ENCODE data around the gene PDXK. TPM values are rescaled to one million over a fixed set of nuclear protein-coding genes. Genes with fewer than 3 reads are reported as not detected.

The PDXK gene
- total RNA-seq, 1 experiment from 2014 or later = 114 TPM

DNA sequence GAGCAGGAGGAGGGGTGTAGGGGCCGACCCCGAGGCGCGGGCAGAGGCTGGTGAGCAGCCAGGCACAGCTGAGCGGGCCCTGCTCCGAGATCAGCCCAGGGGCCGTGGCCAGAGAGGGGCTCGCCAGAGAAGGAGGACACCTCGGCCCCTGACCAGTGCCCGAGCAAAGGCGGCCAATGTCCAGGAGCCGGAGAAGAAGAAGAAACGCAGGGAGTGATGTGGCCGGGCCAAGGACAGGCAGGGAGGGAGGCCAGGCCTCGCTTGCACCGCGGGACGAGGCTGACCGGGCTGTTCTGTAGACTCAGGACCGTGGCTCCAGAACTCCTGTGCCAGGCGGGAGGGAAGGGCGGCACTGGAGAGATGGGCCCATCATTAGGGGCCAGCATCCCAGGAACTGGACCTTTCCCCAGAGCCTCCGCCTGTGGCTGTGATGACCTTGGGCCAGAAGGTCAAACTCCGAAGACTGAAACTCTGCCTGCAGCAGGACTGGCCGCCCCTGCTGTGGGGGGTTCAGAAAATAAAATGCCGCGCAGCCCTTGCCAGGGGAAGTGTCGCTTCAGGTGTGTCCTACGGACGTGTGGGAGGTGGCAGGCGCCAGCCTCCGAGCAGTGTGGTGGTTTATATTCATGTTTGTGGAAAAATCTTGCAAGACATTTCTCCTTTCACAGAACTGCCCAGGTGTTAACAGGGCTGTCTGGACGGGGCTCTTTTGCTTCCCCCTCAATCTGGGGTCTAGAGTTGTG, 84.8 kb downstream of the PDXK start:
- DNase-seq (ENCODE audit: low spot score) = no peak
- no peaks in the 10 kb centered on the region for H3K9me3 ChIP-seq (ENCODE audit: low read depth, low read length, poor library complexity, severe bottlenecking)
- H3K36me3 ChIP-seq (ENCODE audit: insufficient read depth, low read length, poor library complexity, severe bottlenecking) = peaks cover 51% of the 10 kb centered on the region
- H3K27ac ChIP-seq (ENCODE audit: low read depth, low read length, poor library complexity, severe bottlenecking) = no peak overlapping the region
- intact Hi-C loops (cut with micrococcal nuclease; ENCODE audit: unreplicated experiment) = no loop called here
- ChIA-PET POLR2A (ENCODE audit: low non-redundant PET) (interaction anchor here (0.5 kb wide), 1 partner anchor 9 kb away, joined by 4 read pairs; no protein-coding TSS in a partner anchor), CTCF (no interaction called here)
- TF ChIP-seq EZH2 (IDR thresholded peaks at IDR 0.05; ENCODE audit: borderline replicate concordance, low read depth, low read length, poor library complexity, severe bottlenecking) = no peak
- TF ChIP-seq, protein P1, sequence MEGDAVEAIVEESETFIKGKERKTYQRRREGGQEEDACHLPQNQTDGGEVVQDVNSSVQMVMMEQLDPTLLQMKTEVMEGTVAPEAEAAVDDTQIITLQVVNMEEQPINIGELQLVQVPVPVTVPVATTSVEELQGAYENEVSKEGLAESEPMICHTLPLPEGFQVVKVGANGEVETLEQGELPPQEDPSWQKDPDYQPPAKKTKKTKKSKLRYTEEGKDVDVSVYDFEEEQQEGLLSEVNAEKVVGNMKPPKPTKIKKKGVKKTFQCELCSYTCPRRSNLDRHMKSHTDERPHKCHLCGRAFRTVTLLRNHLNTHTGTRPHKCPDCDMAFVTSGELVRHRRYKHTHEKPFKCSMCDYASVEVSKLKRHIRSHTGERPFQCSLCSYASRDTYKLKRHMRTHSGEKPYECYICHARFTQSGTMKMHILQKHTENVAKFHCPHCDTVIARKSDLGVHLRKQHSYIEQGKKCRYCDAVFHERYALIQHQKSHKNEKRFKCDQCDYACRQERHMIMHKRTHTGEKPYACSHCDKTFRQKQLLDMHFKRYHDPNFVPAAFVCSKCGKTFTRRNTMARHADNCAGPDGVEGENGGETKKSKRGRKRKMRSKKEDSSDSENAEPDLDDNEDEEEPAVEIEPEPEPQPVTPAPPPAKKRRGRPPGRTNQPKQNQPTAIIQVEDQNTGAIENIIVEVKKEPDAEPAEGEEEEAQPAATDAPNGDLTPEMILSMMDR (conservative IDR thresholded peaks at IDR 0.05; ENCODE audit: low read depth, low read length) = no peak
- H3K4me3 ChIP-seq (ENCODE audit: low read depth, low read length, poor library complexity, severe bottlenecking) = no peak overlapping the region
- H3K27me3 ChIP-seq (replicated peaks; ENCODE audit: insufficient read depth, low read depth, low read length, poor library complexity) = no peaks in the 10 kb centered on the region
- no peaks in the 10 kb centered on the region for H3K4me1 ChIP-seq (ENCODE audit: insufficient read depth, low read length, poor library complexity, severe bottlenecking)
- BruUV-seq (replicated peaks) = TSS peak; percentile 37

DNA sequence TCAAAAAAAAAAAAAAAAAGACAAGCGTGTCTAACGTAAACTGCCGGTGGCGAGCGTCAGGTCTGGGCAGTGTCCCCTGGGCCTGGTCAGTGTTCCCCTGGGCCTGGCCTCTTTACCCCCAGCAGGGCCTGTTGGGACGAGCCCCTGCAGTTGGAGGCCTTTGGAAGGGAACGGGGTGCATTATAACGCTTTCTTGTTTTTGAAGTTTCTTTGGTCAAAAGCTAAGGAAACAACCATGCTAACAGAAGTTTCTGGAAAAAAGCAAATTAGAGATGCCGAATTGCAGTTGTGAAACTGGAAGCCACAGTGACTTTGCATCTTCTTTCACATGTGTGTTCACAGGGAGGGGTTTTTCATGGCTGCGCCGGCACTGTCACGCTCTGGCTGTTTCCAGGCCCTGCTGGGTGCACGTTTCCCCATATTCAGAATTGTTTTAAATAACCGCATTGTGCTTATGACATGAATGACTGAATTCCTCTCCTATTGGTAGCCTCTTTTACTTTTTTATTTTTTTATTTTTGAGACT, 86.4 kb downstream of the PDXK start:
- no peak for DNase-seq (ENCODE audit: low spot score)
- intact Hi-C loops (cut with micrococcal nuclease; ENCODE audit: unreplicated experiment) = no loop called here
- peaks cover 36% of the 10 kb centered on the region for H3K36me3 ChIP-seq (ENCODE audit: insufficient read depth, low read length, poor library complexity, severe bottlenecking)
- no peak overlapping the region for H3K27ac ChIP-seq (ENCODE audit: low read depth, low read length, poor library complexity, severe bottlenecking)
- peaks cover under 1% of the 10 kb centered on the region for H3K4me1 ChIP-seq (ENCODE audit: insufficient read depth, low read length, poor library complexity, severe bottlenecking)
- no TSS peak for BruUV-seq (replicated peaks)
- H3K9me3 ChIP-seq (ENCODE audit: low read depth, low read length, poor library complexity, severe bottlenecking) = no peaks in the 10 kb centered on the region
- POLR2A ChIA-PET (ENCODE audit: low non-redundant PET) = no interaction called here
- CTCF ChIA-PET = no interaction called here
- TF ChIP-seq, protein P1 (conservative IDR thresholded peaks at IDR 0.05; ENCODE audit: low read depth, low read length) = no peak
- TF ChIP-seq EZH2 (IDR thresholded peaks at IDR 0.05; ENCODE audit: borderline replicate concordance, low read depth, low read length, poor library complexity, severe bottlenecking) = no peak
- H3K4me3 ChIP-seq (ENCODE audit: low read depth, low read length, poor library complexity, severe bottlenecking) = no peak overlapping the region
- no peaks in the 10 kb centered on the region for H3K27me3 ChIP-seq (replicated peaks; ENCODE audit: insufficient read depth, low read depth, low read length, poor library complexity)

DNA sequence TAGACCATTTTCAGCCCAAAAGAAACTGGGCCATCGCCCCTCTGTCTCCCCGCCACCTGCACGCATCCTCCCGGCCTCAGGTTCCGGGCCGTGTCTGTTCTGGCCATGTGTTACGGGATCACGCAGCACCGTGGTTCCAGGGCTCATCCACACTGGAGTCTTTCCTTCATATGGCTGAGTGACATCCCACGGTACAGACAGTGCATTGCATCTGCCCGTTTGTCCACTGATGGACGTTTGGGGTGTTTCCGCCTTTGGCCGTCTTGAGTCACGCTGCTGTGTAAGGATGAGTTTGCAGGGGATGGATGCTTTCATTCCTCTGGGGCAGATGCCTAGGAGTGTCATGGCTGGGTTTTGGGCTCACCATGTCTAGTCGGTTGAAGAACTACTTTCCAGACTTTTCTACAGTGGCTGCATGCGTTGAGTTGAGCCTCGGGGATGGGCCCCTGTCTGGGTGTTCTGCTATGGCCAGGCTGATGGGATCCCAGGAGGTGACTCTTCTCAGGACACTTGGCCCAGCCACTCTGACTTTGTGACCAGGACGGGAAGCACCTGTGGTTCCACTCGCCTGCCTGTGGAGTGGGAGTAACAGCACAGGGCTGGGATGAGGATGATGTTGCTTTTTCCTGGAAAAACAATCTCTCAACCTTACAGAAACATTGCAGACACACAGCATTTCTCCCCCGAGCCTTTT, 87.2 kb downstream of the PDXK start:
- no peaks in the 10 kb centered on the region for H3K27me3 ChIP-seq (replicated peaks; ENCODE audit: insufficient read depth, low read depth, low read length, poor library complexity)
- H3K9me3 ChIP-seq (ENCODE audit: low read depth, low read length, poor library complexity, severe bottlenecking) = no peaks in the 10 kb centered on the region
- H3K27ac ChIP-seq (ENCODE audit: low read depth, low read length, poor library complexity, severe bottlenecking) = peak overlapping the region; percentile 42
- no peak for DNase-seq (ENCODE audit: low spot score)
- CTCF ChIA-PET = no interaction called here
- intact Hi-C loops (cut with micrococcal nuclease; ENCODE audit: unreplicated experiment) = no loop called here
- no peak overlapping the region for H3K4me3 ChIP-seq (ENCODE audit: low read depth, low read length, poor library complexity, severe bottlenecking)
- BruUV-seq (replicated peaks) = TSS peak; percentile 14
- TF ChIP-seq EZH2 (IDR thresholded peaks at IDR 0.05; ENCODE audit: borderline replicate concordance, low read depth, low read length, poor library complexity, severe bottlenecking) = no peak
- TF ChIP-seq, protein P1 (conservative IDR thresholded peaks at IDR 0.05; ENCODE audit: low read depth, low read length) = no peak
- POLR2A ChIA-PET (ENCODE audit: low non-redundant PET) = no interaction called here
- H3K4me1 ChIP-seq (ENCODE audit: insufficient read depth, low read length, poor library complexity, severe bottlenecking) = peaks cover 7% of the 10 kb centered on the region
- peaks cover 28% of the 10 kb centered on the region for H3K36me3 ChIP-seq (ENCODE audit: insufficient read depth, low read length, poor library complexity, severe bottlenecking)

Data from A673 (cell line).